ENCODE measurements around the gene PLA2G4D.

Gene PLA2G4D

DNA sequence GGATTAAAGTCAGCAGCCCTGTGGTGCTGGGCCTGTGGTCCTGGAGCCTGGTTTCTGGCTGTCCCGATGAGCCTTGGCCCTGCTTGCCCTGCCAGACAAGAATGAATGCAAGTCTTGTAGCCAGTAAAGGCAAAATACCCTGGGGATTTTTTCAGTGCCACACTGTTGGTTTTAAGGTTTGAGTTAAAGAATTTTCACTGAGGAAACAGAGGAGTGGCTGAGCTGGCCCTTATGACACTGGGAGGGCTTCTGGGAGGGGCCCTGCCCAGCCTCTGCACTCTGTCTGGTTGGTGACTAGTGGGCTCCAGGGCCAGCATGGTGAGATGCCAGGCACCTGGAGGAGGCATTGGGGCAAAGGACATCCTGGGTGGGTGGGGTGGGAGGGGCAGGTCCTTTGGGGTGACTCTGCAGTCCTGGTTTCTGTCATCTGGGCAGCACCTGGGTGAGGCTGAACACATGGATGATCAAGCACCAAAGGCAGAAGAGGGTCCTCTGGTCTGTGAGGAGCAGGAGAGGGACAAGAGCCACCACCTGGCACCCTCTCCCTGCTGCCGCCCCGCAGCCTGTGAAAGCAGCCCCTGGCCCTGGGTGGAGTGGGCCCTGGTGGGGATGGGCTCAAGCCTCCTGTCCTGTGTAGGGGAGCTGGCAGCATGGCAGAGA, 61.0 kb downstream of the PLA2G4D start:
- H3K27ac ChIP-seq (ENCODE audit: low read depth, low read length) = no peak overlapping the region
- H3K79me2 ChIP-seq (ENCODE audit: control insufficient read depth, insufficient read depth, low read length, unreplicated experiment) = no peaks in the 10 kb centered on the region
- H3K27me3 ChIP-seq (ENCODE audit: insufficient read depth, low read length) = peaks cover 35% of the 10 kb centered on the region
- peaks cover 7% of the 10 kb centered on the region for H3K4me1 ChIP-seq (ENCODE audit: control insufficient read depth, insufficient read depth, low read length, unreplicated experiment)
- no peaks in the 10 kb centered on the region for H3K36me3 ChIP-seq (ENCODE audit: insufficient read depth, low read length)
- no peak overlapping the region for H3K4me3 ChIP-seq (ENCODE audit: low read depth, low read length)
- H2AFZ ChIP-seq (ENCODE audit: low read length, unreplicated experiment) = no peak overlapping the region

DNA sequence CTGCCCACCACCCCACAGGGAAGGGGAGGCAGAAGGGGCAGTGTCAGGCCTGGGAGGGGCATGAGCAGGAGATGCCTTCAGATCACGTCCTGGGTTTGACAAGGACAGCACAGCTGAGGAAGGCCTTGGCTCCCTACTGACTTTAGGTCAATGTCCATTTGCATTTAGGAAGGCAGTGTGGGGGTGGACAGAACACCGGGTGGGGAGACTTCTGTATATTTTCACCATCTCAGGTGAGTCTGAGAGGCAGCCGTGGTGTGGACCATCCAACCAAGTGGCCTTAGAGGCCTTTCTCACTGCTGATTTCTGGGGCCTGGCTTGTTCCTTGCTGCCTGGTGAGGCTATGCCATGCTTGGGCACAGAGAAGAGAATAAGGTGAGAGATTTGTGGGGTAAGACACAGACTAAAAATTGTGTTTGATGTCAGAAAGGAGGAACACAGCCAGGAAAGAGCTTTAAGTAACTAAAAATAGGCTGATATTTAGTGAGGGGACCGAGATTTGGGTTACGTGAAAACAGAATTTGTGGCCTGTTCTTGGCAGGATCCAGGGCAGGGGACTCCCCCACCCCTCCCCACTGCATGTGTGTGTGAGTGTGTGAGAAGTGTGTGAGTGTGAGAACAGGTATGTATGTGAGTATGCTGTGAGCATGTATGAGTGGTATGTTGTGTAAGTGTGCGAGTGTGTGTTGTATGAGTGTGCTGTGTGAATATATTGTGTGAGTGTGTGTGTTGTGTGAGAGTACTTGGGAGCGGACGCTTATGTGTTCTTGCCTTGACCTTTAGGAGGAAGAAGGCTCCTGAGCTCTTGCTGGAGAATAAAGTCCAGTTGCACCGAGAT, 61.8 kb downstream of the PLA2G4D start:
- H3K4me1 ChIP-seq (ENCODE audit: control insufficient read depth, insufficient read depth, low read length, unreplicated experiment) = peaks cover 7% of the 10 kb centered on the region
- no peaks in the 10 kb centered on the region for H3K36me3 ChIP-seq (ENCODE audit: insufficient read depth, low read length)
- no peak overlapping the region for H3K4me3 ChIP-seq (ENCODE audit: low read depth, low read length)
- no peaks in the 10 kb centered on the region for H3K79me2 ChIP-seq (ENCODE audit: control insufficient read depth, insufficient read depth, low read length, unreplicated experiment)
- peaks cover 40% of the 10 kb centered on the region for H3K27me3 ChIP-seq (ENCODE audit: insufficient read depth, low read length)
- no peak overlapping the region for H2AFZ ChIP-seq (ENCODE audit: low read length, unreplicated experiment)
- no peak overlapping the region for H3K27ac ChIP-seq (ENCODE audit: low read depth, low read length)

DNA sequence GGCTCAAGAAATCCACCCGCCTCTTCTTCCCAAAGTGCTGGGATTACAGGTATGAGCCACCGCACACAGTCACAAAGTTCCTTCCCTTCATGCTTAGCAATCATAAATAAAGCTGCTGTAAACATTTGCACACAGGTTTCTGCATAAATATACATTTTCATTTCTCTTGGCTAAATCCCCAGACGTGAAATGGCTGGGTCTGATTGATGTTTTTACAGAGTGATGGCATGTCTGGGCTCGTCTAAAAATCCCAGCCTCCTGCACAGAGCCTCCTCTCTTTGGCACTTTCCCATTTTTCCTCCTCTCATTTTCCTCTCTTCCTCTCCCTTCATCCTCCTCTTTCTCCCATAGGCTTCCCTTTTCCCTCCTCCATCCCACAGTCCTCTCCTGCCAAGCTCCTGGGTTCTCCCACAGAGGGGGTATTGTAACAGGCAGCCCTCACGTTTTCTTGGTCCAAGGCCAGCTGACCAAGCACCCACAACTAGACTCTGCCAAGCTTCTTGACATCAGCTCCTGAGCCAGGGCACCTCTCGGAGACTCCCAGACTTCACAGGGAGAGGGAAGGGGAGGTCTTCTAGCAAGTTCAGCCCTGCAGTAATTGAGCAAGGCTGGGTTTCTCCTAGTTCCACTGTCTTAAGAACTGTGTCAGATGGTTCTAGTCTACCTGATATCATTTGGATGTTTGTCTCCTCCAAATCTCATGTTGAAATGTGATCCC, 63.0 kb downstream of the PLA2G4D start:
- Histone ChIP-seq H3K4me3 (ENCODE audit: low read depth, low read length) (no peak overlapping the region), H3K4me1 (ENCODE audit: control insufficient read depth, insufficient read depth, low read length, unreplicated experiment) (peaks cover 7% of the 10 kb centered on the region), H3K27me3 (ENCODE audit: insufficient read depth, low read length) (peaks cover 52% of the 10 kb centered on the region), H3K27ac (ENCODE audit: low read depth, low read length) (no peak overlapping the region), H3K79me2 (ENCODE audit: control insufficient read depth, insufficient read depth, low read length, unreplicated experiment) (no peaks in the 10 kb centered on the region), H3K36me3 (ENCODE audit: insufficient read depth, low read length) (no peaks in the 10 kb centered on the region), H2AFZ (ENCODE audit: low read length, unreplicated experiment) (no peak overlapping the region)

DNA sequence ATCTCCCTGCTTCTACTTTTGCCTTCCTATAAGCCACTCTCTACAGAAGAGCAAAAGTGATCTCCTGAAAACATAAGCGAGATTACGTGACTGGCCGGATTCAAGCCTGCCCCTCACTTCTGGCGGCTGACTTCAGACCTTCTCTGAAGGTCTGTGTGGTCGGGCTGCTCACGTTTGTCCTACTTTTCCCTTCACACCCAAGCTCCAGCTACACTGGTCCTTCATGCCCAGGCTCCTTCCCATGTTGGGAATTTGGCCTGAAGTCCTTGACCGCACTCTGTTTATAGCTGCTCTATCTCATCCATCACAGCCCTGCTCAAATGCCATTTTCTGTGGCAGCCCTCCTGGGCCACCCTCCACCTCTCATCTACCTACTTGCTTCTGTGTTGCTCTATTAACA, 66.8 kb downstream of the PLA2G4D start:
- no peaks in the 10 kb centered on the region for H3K79me2 ChIP-seq (ENCODE audit: control insufficient read depth, insufficient read depth, low read length, unreplicated experiment)
- no peaks in the 10 kb centered on the region for H3K4me1 ChIP-seq (ENCODE audit: control insufficient read depth, insufficient read depth, low read length, unreplicated experiment)
- H2AFZ ChIP-seq (ENCODE audit: low read length, unreplicated experiment) = no peak overlapping the region
- no peak overlapping the region for H3K27ac ChIP-seq (ENCODE audit: low read depth, low read length)
- H3K4me3 ChIP-seq (ENCODE audit: low read depth, low read length) = no peak overlapping the region
- peaks cover 77% of the 10 kb centered on the region for H3K27me3 ChIP-seq (ENCODE audit: insufficient read depth, low read length)
- no peaks in the 10 kb centered on the region for H3K36me3 ChIP-seq (ENCODE audit: insufficient read depth, low read length)

DNA sequence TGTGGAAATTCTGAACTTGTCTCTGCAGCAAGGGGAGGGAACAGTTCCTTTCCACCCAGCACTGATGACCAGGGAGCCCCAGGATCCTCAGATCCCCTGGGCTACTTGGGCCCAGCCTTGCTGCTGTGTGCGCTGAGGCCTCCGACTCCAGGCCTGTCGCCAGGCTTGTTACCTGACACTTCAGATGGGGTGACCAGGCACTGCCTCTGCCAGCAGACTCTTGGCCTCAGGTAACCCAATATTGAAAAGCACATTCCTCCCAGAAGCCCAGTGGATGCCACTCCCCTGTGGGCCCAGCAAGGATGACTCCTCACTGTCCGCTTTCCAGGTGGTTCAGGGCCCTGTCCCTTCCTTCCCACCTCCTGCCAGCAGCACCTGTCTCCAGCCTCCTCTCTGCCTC, 70.1 kb downstream of the PLA2G4D start:
- peaks cover 56% of the 10 kb centered on the region for H3K27me3 ChIP-seq (ENCODE audit: insufficient read depth, low read length)
- no peaks in the 10 kb centered on the region for H3K79me2 ChIP-seq (ENCODE audit: control insufficient read depth, insufficient read depth, low read length, unreplicated experiment)
- H3K27ac ChIP-seq (ENCODE audit: low read depth, low read length) = no peak overlapping the region
- H3K4me3 ChIP-seq (ENCODE audit: low read depth, low read length) = no peak overlapping the region
- H3K36me3 ChIP-seq (ENCODE audit: insufficient read depth, low read length) = no peaks in the 10 kb centered on the region
- H2AFZ ChIP-seq (ENCODE audit: low read length, unreplicated experiment) = no peak overlapping the region
- H3K4me1 ChIP-seq (ENCODE audit: control insufficient read depth, insufficient read depth, low read length, unreplicated experiment) = no peaks in the 10 kb centered on the region

DNA sequence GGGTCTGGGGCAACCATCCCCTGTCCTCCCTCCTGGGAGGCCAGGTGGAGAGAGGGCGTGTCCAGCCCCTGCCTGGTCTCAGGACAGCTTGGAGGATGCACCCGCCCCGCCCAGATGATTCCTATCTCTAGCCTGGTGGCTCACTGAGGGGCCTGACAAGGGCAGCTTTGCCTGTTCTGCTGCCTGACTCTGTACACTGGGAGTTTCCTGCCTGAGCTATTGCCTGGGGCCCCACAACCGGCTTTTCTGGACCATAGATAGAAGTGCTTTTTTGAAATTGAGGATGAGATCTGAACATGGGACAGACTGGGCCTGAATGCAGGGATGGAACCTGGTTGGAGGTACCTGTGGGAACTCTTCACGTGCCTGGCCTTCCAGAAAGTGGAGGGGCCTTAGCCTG, 72.8 kb downstream of the PLA2G4D start:
- H3K79me2 ChIP-seq (ENCODE audit: control insufficient read depth, insufficient read depth, low read length, unreplicated experiment) = no peaks in the 10 kb centered on the region
- H3K27me3 ChIP-seq (ENCODE audit: insufficient read depth, low read length) = peaks cover 64% of the 10 kb centered on the region
- H2AFZ ChIP-seq (ENCODE audit: low read length, unreplicated experiment) = no peak overlapping the region
- no peaks in the 10 kb centered on the region for H3K4me1 ChIP-seq (ENCODE audit: control insufficient read depth, insufficient read depth, low read length, unreplicated experiment)
- H3K4me3 ChIP-seq (ENCODE audit: low read depth, low read length) = no peak overlapping the region
- H3K36me3 ChIP-seq (ENCODE audit: insufficient read depth, low read length) = no peaks in the 10 kb centered on the region
- H3K27ac ChIP-seq (ENCODE audit: low read depth, low read length) = no peak overlapping the region

DNA sequence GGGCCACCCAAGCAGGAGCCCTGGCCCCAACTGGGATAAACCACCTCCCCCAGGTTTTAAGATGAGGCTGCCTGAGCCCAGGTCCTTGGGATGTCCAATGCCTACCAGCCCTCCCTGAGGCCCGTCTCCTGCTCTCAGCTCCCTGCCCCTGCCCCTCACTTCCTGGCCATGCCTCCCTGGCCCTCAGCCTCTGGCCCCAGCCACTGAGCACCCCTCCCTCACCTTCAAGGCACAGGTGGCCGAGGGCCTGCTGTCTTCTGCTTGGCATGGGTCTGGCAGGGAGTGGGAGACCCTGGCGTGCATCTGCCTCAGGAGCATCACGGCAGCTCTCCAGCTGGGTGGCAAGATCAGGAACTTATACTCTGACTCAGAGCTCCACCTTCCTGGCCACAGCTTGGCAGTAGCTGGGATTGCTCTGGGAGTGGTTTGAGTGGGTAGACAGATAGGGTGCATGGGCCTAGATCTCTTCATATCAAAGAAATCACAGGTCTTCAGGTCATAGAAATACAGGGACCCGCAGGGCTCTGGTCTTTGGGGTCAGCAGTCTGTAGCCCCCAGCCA, 73.6 kb downstream of the PLA2G4D start, which contains the start of gene PLA2G4E:
Gene PLA2G4E (minus strand): TSS at position 330 of the 561 bp plus-strand sequence. CDS start 12 bp downstream, at position 318.
- Histone ChIP-seq H3K27ac (ENCODE audit: low read depth, low read length) (no peak within 1 kb of the TSS), H3K4me3 (ENCODE audit: low read depth, low read length) (no peak within 1 kb of the TSS), H3K27me3 (ENCODE audit: insufficient read depth, low read length) (peaks cover 60% of the 10 kb centered on the region), H3K4me1 (ENCODE audit: control insufficient read depth, insufficient read depth, low read length, unreplicated experiment) (no peaks in the 10 kb centered on the region), H3K36me3 (ENCODE audit: insufficient read depth, low read length) (no peaks in the 10 kb centered on the region), H3K79me2 (ENCODE audit: control insufficient read depth, insufficient read depth, low read length, unreplicated experiment) (no peaks in the 10 kb centered on the region), H2AFZ (ENCODE audit: low read length, unreplicated experiment) (no peak within 1 kb of the TSS)

DNA sequence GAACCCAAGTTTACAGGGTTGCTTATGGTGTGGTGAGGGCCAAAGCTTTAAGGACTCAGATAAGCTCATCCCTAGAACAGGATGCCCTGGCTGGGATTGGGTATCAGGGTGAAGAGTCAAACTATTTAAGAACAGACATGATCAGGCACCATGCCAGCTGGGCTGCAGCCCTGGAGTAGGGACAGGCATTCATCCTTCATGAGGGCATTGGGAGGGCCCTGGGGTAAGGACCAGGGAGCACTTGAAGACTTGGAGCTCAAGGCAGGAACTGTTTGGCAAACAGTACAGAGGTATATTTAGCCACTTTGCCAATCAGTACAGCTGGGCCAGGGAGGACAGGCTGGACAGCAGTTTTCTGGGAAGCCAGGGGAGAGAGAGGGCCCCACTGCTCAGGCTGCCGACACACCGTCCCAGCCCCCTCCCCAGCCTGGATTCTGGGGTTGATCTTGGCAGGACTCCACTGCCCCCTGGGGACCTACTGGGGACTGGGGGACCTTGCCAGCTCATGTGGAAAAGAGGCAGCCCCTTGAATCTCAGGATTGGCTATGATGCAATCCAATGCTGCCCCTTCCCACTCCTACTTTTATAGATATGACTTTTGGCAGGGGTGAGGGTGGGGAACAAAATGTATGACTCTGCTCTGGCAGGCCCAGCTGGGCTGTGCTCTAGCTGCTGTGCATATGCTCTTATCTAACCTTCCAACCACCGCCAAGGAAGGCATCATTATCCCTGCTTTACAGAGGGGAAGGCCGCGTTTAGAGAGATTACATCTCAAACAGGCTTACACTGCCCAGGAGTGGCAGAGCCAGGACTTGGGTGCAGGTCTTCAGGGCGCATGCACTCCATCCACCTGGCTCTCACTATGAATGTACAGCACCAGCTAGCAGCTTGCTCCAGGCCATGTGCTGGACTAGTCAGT, 75.8 kb downstream of the PLA2G4D start:
- no peak overlapping the region for H3K4me3 ChIP-seq (ENCODE audit: low read depth, low read length)
- no peak overlapping the region for H3K27ac ChIP-seq (ENCODE audit: low read depth, low read length)
- H3K27me3 ChIP-seq (ENCODE audit: insufficient read depth, low read length) = peaks cover 53% of the 10 kb centered on the region
- H3K36me3 ChIP-seq (ENCODE audit: insufficient read depth, low read length) = no peaks in the 10 kb centered on the region
- no peaks in the 10 kb centered on the region for H3K4me1 ChIP-seq (ENCODE audit: control insufficient read depth, insufficient read depth, low read length, unreplicated experiment)
- no peaks in the 10 kb centered on the region for H3K79me2 ChIP-seq (ENCODE audit: control insufficient read depth, insufficient read depth, low read length, unreplicated experiment)
- H2AFZ ChIP-seq (ENCODE audit: low read length, unreplicated experiment) = no peak overlapping the region
